Nephron (organoid): ENCODE data around the gene CFLAR.
A peak's percentile ranks its signal among the peaks of the same experiment; 100 is the strongest.

Experiments
- H3K27ac Mint-ChIP-seq, 3 experiments: 2 replicates each; pipeline ENCODE4 v1.8.0; 2020; ENCODE audit warnings: mixed read lengths in 3 of 3, mild to moderate bottlenecking in 2 of 3, moderate library complexity in 1 of 3
- H3K27me3 Mint-ChIP-seq: 2 replicates; pipeline ENCODE4 v1.8.0; 2021; ENCODE audit warnings: low read depth, mild to moderate bottlenecking, moderate library complexity, mixed read lengths
- H3K36me3 Mint-ChIP-seq: 2 replicates; pipeline ENCODE4 v1.8.0; 2020; ENCODE audit warnings: low read depth, mixed read lengths
- H3K4me1 Mint-ChIP-seq: 2 replicates; pipeline ENCODE4 v1.8.0; 2020; ENCODE audit warnings: mixed read lengths
- H3K4me3 Mint-ChIP-seq, 3 experiments: 2 replicates each; pipeline ENCODE4 v1.8.0; 2020; ENCODE audit warnings: mild to moderate bottlenecking in 3 of 3, mixed read lengths in 3 of 3, moderate library complexity in 2 of 3
- H3K9me3 Mint-ChIP-seq: 2 replicates; pipeline ENCODE4 v1.8.0; 2020; ENCODE audit warnings: mixed read lengths
- CTCF ChIP-seq, 3 experiments: fragments of 200-600 bp; sonication (generic); IDR thresholded peaks; one replicate each; pipeline ENCODE4 v1.5.0; 2021; ENCODE audit warnings: antibody characterized with exemption in 3 of 3; ENCODE audit not compliant: unreplicated experiment in 3 of 3

Gene CFLAR

GRCh38 chr2:201107624-201108023 lies 8.3 kb upstream of the CFLAR start:
- H3K9me3 Mint-ChIP-seq, result no peaks in the 10 kb centered on the region
- H3K36me3 Mint-ChIP-seq, result no peaks in the 10 kb centered on the region
- no peak overlapping the region for H3K27ac Mint-ChIP-seq
- peaks cover 3% of the 10 kb centered on the region for H3K27me3 Mint-ChIP-seq
- no peak for TF ChIP-seq CTCF (IDR thresholded peaks at IDR 0.05; ENCODE audit: unreplicated experiment in 3 of 3)
- H3K4me1 Mint-ChIP-seq, result no peaks in the 10 kb centered on the region
- no peak overlapping the region for H3K4me3 Mint-ChIP-seq

- H3K27me3 Mint-ChIP-seq, result peaks cover 3% of the 10 kb centered on the region
- no peak overlapping the region for H3K27ac Mint-ChIP-seq
- no peaks in the 10 kb centered on the region for H3K36me3 Mint-ChIP-seq
- H3K9me3 Mint-ChIP-seq, result no peaks in the 10 kb centered on the region
- no peaks in the 10 kb centered on the region for H3K4me1 Mint-ChIP-seq
- H3K4me3 Mint-ChIP-seq, result no peak overlapping the region
- TF ChIP-seq CTCF (IDR thresholded peaks at IDR 0.05; ENCODE audit: unreplicated experiment in 3 of 3), result no peak
These were observed 7.6 kb upstream of the CFLAR start for GRCh38 chr2:201108341-201108740.

- H3K27me3 Mint-ChIP-seq, result peaks cover 3% of the 10 kb centered on the region
- TF ChIP-seq CTCF (IDR thresholded peaks at IDR 0.05; ENCODE audit: unreplicated experiment in 3 of 3), result no peak
- H3K9me3 Mint-ChIP-seq, result no peaks in the 10 kb centered on the region
- H3K36me3 Mint-ChIP-seq, result no peaks in the 10 kb centered on the region
- H3K4me3 Mint-ChIP-seq, result no peak overlapping the region
- no peak overlapping the region for H3K27ac Mint-ChIP-seq
- H3K4me1 Mint-ChIP-seq, result no peaks in the 10 kb centered on the region
These were observed 6.8 kb upstream of the CFLAR start for GRCh38 chr2:201109186-201109585.

- no peak overlapping the region for H3K4me3 Mint-ChIP-seq
- H3K36me3 Mint-ChIP-seq, result no peaks in the 10 kb centered on the region
- TF ChIP-seq CTCF (IDR thresholded peaks at IDR 0.05; ENCODE audit: unreplicated experiment in 3 of 3), result no peak
- no peak overlapping the region for H3K27ac Mint-ChIP-seq
- H3K4me1 Mint-ChIP-seq, result no peaks in the 10 kb centered on the region
- no peaks in the 10 kb centered on the region for H3K9me3 Mint-ChIP-seq
- H3K27me3 Mint-ChIP-seq, result peaks cover 3% of the 10 kb centered on the region
These were observed 5.3 kb upstream of the CFLAR start for GRCh38 chr2:201110615-201111014.

GRCh38 chr2:201111096-201111495 lies 4.9 kb upstream of the CFLAR start:
- Mint-ChIP-seq H3K9me3 (no peaks in the 10 kb centered on the region), H3K27me3 (peaks cover 3% of the 10 kb centered on the region), H3K27ac (no peak overlapping the region), H3K4me1 (no peaks in the 10 kb centered on the region), H3K36me3 (no peaks in the 10 kb centered on the region), H3K4me3 (no peak overlapping the region)
- no peak for TF ChIP-seq CTCF (IDR thresholded peaks at IDR 0.05; ENCODE audit: unreplicated experiment in 3 of 3)

GRCh38 chr2:201114350-201114749 lies 1.6 kb upstream of the CFLAR start:
- Mint-ChIP-seq H3K4me1 (peaks cover 7% of the 10 kb centered on the region), H3K36me3 (no peaks in the 10 kb centered on the region), H3K27me3 (no peaks in the 10 kb centered on the region), H3K27ac (peak overlapping the region; percentile 47 to 76 (median 65)), H3K4me3 (peak overlapping the region; percentile 45 to 93 (median 81)), H3K9me3 (no peaks in the 10 kb centered on the region)
- no peak for TF ChIP-seq CTCF (IDR thresholded peaks at IDR 0.05; ENCODE audit: unreplicated experiment in 3 of 3)
